Gastrocnemius medialis (tissue), 4 donors: ENCODE measurements around the gene DBNDD2. TPM values are rescaled to one million over a fixed set of nuclear protein-coding genes. Genes with fewer than 3 reads are reported as not detected.

Experiments
- ATAC-seq, 2 donors: fragments of 150-250 bp; one replicate each; pipeline ENCODE4 v1.9.1; 2016
- DNase-seq, 2 donors: peaks; one replicate each; pipeline ENCODE4 v3.0.0-alpha.2; 2019
- H3K27ac ChIP-seq, 4 donors: fragments of 200-600 bp; sonication (generic); 1 replicate in 1 of 4; 2 replicates in 3 of 4; pipeline ENCODE4 v1.5.1; 2016 to 2018; ENCODE audit warnings: mild to moderate bottlenecking in 2 of 4, moderate library complexity in 1 of 4
- H3K27me3 ChIP-seq, 3 donors: fragments of 200-600 bp; sonication (generic) in 2 of 3; 1 replicate in 1 of 3; 2 replicates in 2 of 3; pipeline versions ENCODE4 v1.5.1 to v1.6.0; 2016 to 2019; ENCODE audit warnings: mild to moderate bottlenecking in 1 of 3, moderate library complexity in 1 of 3
- H3K36me3 ChIP-seq, 2 donors: fragments of 200-600 bp; sonication (generic) in 1 of 2; one replicate each; pipeline ENCODE4 v1.5.1; 2017 to 2018
- H3K4me1 ChIP-seq, 2 donors: fragments of 200-600 bp; sonication (generic) in 1 of 2; one replicate each; pipeline ENCODE4 v1.5.1; 2016 to 2017; ENCODE audit warnings: mild to moderate bottlenecking in 2 of 2
- H3K4me3 ChIP-seq, 4 donors: fragments of 200-600 bp; sonication (generic) in 3 of 4; 1 replicate in 1 of 4; 2 replicates in 3 of 4; pipeline ENCODE4 v1.5.1; 2016 to 2019; ENCODE audit warnings: mild to moderate bottlenecking in 2 of 4
- H3K9me3 ChIP-seq, 3 donors: fragments of 200-600 bp; sonication (generic) in 2 of 3; 1 replicate in 1 of 3; 2 replicates in 2 of 3; pipeline ENCODE4 v1.5.1; 2016 to 2019
- CTCF ChIP-seq, 5 experiments: fragments of 450-650 bp in 3 of 5; fragments of 200-600 bp in 2 of 5; sonication (generic) in 2 of 5; IDR thresholded peaks in 4 of 5; conservative IDR thresholded peaks in 1 of 5; 1 replicate in 4 of 5; 2 replicates in 1 of 5; pipeline ENCODE4 v1.5.1; 2016 to 2019; ENCODE audit warnings: antibody characterized with exemption in 5 of 5, mild to moderate bottlenecking in 3 of 5, moderate library complexity in 3 of 5
- POLR2A ChIP-seq, 2 donors: fragments of 450-650 bp; IDR thresholded peaks; one replicate each; pipeline ENCODE4 v1.6.1; 2017; ENCODE audit warnings: antibody characterized with exemption in 2 of 2, mild to moderate bottlenecking in 2 of 2, moderate library complexity in 2 of 2
- in situ Hi-C, 4 donors: fragments of 200-750 bp; cut with MboI; loops; one replicate each; pipeline versions ENCODE4 v1.15.0 to v1.8.0; 2017; ENCODE audit warnings: low sequenced_read_pairs in 4 of 4
- intact Hi-C: fragments of 100-400 bp; cut with DNase I; formaldehyde crosslinking; loops from one replicate; pipeline ENCODE4 v1.15.1; 2023; ENCODE audit warnings: low total_unique reads
- total RNA-seq, 4 donors: library from RNA; depleted of rRNA; stranded (reverse); fragments of >200 nt; gene quantifications; one replicate each; pipeline versions ENCODE4 v1.1.0 to v1.2.3, GENCODE V29; 2016

Gene DBNDD2
- total RNA-seq, 4 donors from 2014 or later, result 99.5 to 155 (median 121) TPM

DNA sequence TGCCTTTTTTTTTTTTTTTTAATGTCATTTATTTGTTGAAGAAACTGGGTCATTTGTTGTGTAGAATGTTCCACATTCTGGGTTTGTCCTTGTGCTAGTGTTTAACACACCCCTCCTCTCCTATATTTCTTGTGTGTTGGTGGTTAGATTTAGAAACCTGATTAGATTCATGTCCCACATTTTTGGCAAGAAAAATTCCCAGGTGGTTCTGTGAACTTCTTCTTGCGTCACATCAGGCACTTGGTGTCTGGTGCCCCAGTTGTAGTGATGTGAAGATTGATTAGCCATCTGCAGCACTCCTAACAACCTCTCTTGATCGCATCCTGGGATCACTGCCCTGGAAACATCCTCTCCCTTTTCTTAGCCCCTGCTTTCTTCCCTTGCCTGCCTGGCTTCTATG, 15.6 kb downstream of the DBNDD2 start:
- ATAC-seq (no peak), DNase-seq (no peak)
- Histone ChIP-seq H3K4me3 (no peak overlapping the region), H3K36me3 (peaks cover 0 to 67% of the 10 kb centered on the region in 2 donors), H3K4me1 (peaks cover 11 to 13% of the 10 kb centered on the region in 2 donors), H3K27me3 (no peaks in the 10 kb centered on the region), H3K9me3 (no peaks in the 10 kb centered on the region), H3K27ac (no peak overlapping the region)
- TF ChIP-seq POLR2A (IDR thresholded peaks at IDR 0.05) (no peak), CTCF (IDR thresholded peaks at IDR 0.05 in 4 of 5, conservative IDR thresholded peaks at IDR 0.05 in 1 of 5) (no peak)
- intact Hi-C loops, result no loop called here
- in situ Hi-C loops, result no loop called here

- no peaks in the 10 kb centered on the region for H3K9me3 ChIP-seq
- no peak for ATAC-seq
- H3K4me1 ChIP-seq, result no peaks in the 10 kb centered on the region
- TF ChIP-seq POLR2A (IDR thresholded peaks at IDR 0.05) (no peak), CTCF (IDR thresholded peaks at IDR 0.05 in 4 of 5, conservative IDR thresholded peaks at IDR 0.05 in 1 of 5) (no peak)
- intact Hi-C loops, result no loop called here
- H3K4me3 ChIP-seq, result no peak overlapping the region
- no peaks in the 10 kb centered on the region for H3K27me3 ChIP-seq
- no peak overlapping the region for H3K27ac ChIP-seq
- no peak for DNase-seq
- H3K36me3 ChIP-seq, result peaks cover 0 to 50% of the 10 kb centered on the region in 2 donors
- in situ Hi-C loops, result loop anchor here in 2 of 4 donors (25.0 kb wide), 2 partner anchors 337 to 388 kb away; no protein-coding TSS in a partner anchor
These were observed 17.5 kb downstream of the DBNDD2 start for GRCh38 chr20:45425561-45425960.

GRCh38 chr20:45426320-45427016, 18.4 kb downstream of the DBNDD2 start:
- intact Hi-C loops, result no loop called here
- DNase-seq, result no peak
- Histone ChIP-seq H3K27ac (no peak overlapping the region), H3K4me1 (no peaks in the 10 kb centered on the region), H3K9me3 (no peaks in the 10 kb centered on the region), H3K27me3 (no peaks in the 10 kb centered on the region), H3K4me3 (no peak overlapping the region), H3K36me3 (peaks cover 0 to 41% of the 10 kb centered on the region in 2 donors)
- TF ChIP-seq CTCF (IDR thresholded peaks at IDR 0.05 in 4 of 5, conservative IDR thresholded peaks at IDR 0.05 in 1 of 5), result no peak
- no peak for TF ChIP-seq POLR2A (IDR thresholded peaks at IDR 0.05)
- no peak for ATAC-seq
- in situ Hi-C loops, result loop anchor here in 2 of 4 donors (25.0 kb wide), 2 partner anchors 336 to 389 kb away; no protein-coding TSS in a partner anchor

DNA sequence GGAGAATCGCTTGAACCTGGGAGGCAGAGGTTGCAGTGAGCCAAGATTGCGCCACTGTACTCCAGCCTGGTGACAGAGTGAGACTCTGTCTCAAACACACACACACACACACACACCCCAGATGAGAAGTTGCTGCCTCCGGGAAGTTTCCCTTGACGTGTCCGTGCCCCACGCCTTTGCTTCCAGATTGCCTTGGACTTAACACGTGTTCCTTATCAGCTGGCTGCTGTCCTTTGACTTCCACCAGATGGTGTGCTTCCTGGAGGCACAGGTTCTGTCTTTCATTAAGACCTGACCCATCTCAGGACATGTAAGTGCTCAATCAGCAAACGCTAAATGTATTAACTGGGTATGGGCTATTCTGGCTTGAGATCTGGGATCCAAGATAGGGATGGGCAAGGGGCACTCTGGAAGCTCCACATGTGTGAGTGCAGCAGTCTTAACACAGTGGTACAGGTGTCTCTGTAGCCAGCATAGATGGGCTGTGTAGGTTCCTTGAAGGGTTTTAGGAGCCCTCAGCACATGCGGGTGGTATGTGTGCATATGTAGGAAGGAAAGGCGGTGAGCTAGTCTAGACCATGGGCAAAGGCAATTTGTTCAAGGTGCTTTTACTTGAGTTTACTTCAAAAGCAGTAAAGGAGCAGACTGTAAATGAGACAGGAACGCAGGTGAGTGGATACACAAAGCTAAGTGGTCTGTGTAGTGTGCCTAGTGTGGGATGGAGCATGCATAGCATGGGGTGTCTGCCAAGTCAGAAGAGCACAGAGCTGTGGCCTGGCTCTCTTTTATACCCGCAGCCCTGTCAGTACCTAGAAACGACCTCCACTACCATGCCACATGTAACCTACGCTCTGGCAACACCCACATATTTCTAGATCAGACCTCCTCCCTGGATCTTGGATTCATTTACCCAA, 19.4 kb downstream of the DBNDD2 start:
- ATAC-seq (no peak), DNase-seq (no peak)
- TF ChIP-seq CTCF (IDR thresholded peaks at IDR 0.05 in 4 of 5, conservative IDR thresholded peaks at IDR 0.05 in 1 of 5) (no peak), POLR2A (IDR thresholded peaks at IDR 0.05) (no peak)
- H3K4me3 ChIP-seq, result no peak overlapping the region
- H3K9me3 ChIP-seq, result no peaks in the 10 kb centered on the region
- H3K4me1 ChIP-seq, result no peaks in the 10 kb centered on the region
- in situ Hi-C loops (loop anchor here in 2 of 4 donors (25.0 kb wide), 2 partner anchors 335 to 390 kb away; no protein-coding TSS in a partner anchor), intact Hi-C loops (no loop called here)
- H3K27ac ChIP-seq, result no peak overlapping the region
- no peaks in the 10 kb centered on the region for H3K27me3 ChIP-seq
- peaks cover 0 to 31% of the 10 kb centered on the region in 2 donors for H3K36me3 ChIP-seq
